ENCODE data around the gene TLR3. TPM values are rescaled to one million over a fixed set of nuclear protein-coding genes. Genes with fewer than 3 reads are reported as not detected.

The TLR3 gene
- total and polyA plus RNA-seq, 2 of the 8 experiments (the other 6 are each of a cell fraction or from before 2014, with no cell fraction given): 1.00 to 2.6 TPM

DNA sequence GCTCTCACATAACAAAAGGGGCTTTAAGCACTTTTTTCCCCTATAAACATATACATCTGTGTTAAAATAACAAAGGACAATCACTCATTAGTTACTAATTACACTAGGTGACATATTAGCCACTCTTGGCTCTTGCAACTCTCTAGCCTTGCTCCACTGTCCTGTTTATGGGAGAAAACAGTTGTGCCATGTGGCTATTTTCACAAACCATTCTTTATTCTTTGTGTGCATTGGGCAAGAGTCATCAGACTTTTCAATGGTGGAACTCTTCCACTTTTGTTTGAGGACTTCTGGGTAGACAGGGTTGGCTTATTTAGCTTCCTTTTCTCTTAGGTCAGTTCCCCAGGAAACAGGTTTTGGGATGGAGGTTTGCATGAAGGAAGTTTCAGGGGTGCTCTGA, 19.6 kb downstream of the TLR3 start (continued):
- TF ChIP-seq TAF7 (optimal IDR thresholded peaks at IDR 0.05; ENCODE audit: borderline replicate concordance, low read depth, low read length) (no peak), TAF1 (IDR thresholded peaks at IDR 0.05; ENCODE audit: low read depth, low read length) (no peak)
